HepG2 (cell line): ENCODE data around the gene SLBP. TPM values are rescaled to one million over a fixed set of nuclear protein-coding genes. Genes with fewer than 3 reads are reported as not detected.

Experiments used
- AGO2 ChIP-seq: fragments of 200-400 bp; formaldehyde crosslinking; optimal IDR thresholded peaks from 2 replicates; pipeline ENCODE3; 2017; ENCODE audit warnings: mild to moderate bottlenecking, low read depth, low read length, moderate library complexity
- GTF3A ChIP-seq: sonication (generic); formaldehyde crosslinking; conservative IDR thresholded peaks from 2 replicates; pipeline ENCODE4 v1.4.0; 2020; ENCODE audit warnings: mild to moderate bottlenecking, missing genetic modification reagents
- IRF2 ChIP-seq: IDR thresholded peaks from 2 replicates; pipeline ENCODE4 v1.6.1; 2018; ENCODE audit warnings: missing genetic modification reagents, missing compliant biosample characterization
- KLF15 ChIP-seq: sonication (generic); formaldehyde crosslinking; IDR thresholded peaks from 2 replicates; pipeline ENCODE4 v1.8.1; 2023; ENCODE audit warnings: borderline replicate concordance, mild to moderate bottlenecking, inconsistent platforms, missing genetic modification reagents, mixed read lengths
- MXD4 ChIP-seq: IDR thresholded peaks from 2 replicates; pipeline ENCODE4 v1.6.1; 2016; ENCODE audit warnings: mild to moderate bottlenecking, missing biosample characterization, missing genetic modification reagents
- PTBP1 ChIP-seq: fragments of 200-400 bp; formaldehyde crosslinking; IDR thresholded peaks from 2 replicates; pipeline ENCODE4 v1.6.1; 2018; ENCODE audit warnings: low read length, low read depth; ENCODE audit not compliant: poor library complexity, severe bottlenecking
- SAP130 ChIP-seq: IDR thresholded peaks from 2 replicates; pipeline ENCODE4 v1.6.1; 2016; ENCODE audit warnings: low read depth
- ZNF143 ChIP-seq: sonication (generic); formaldehyde crosslinking; IDR thresholded peaks from 2 replicates; pipeline ENCODE4 v1.4.0; 2020; ENCODE audit warnings: missing genetic modification reagents
- ZNF260 ChIP-seq: sonication (generic); formaldehyde crosslinking; IDR thresholded peaks from 2 replicates; pipeline ENCODE4 v1.4.0; 2020; ENCODE audit warnings: missing genetic modification reagents, low read depth, mild to moderate bottlenecking, borderline replicate concordance
- ZNF615 ChIP-seq: sonication (generic); formaldehyde crosslinking; IDR thresholded peaks from 2 replicates; pipeline ENCODE4 v1.5.0; 2020; ENCODE audit warnings: mild to moderate bottlenecking, missing genetic modification reagents, borderline replicate concordance
- ZNF746 ChIP-seq: sonication (generic); formaldehyde crosslinking; IDR thresholded peaks from 2 replicates; pipeline ENCODE4 v1.8.0; 2022; ENCODE audit warnings: mild to moderate bottlenecking, missing genetic modification reagents
- ZNF747 ChIP-seq: sonication (generic); formaldehyde crosslinking; IDR thresholded peaks from 2 replicates; pipeline ENCODE4 v1.8.1; 2023; ENCODE audit warnings: missing genetic modification reagents, mild to moderate bottlenecking, borderline replicate concordance
- ZNF782 ChIP-seq: sonication (generic); formaldehyde crosslinking; IDR thresholded peaks from 2 replicates; pipeline ENCODE4 v1.4.0; 2020; ENCODE audit warnings: missing genetic modification reagents, mild to moderate bottlenecking, borderline replicate concordance
- polyA plus RNA-seq, 8 experiments: library from polyadenylated mRNA; depleted of rRNA in 3 of 8; stranded (reverse) in 7 of 8; unstranded in 1 of 8; fragments of >200 nt; fragmentation: Illumina TruSeq in 4 of 8; extraction: Trizol in 4 of 8; gene quantifications; 2 replicates each; pipeline versions ENCODE4 v1.2.1 to v1.2.3, GENCODE V29; 2011 to 2016; ENCODE audit warnings: low read depth in 4 of 8, missing spikeins in 1 of 8, mixed read lengths in 1 of 8; ENCODE audit not compliant: insufficient read depth in 1 of 8
- total RNA-seq, 5 experiments: library from RNA; depleted of rRNA; stranded (reverse); fragments of >200 nt; fragmentation: Illumina TruSeq; extraction: Trizol; gene quantifications; 2 replicates each; pipeline ENCODE4 v1.2.3, GENCODE V29; 2016; ENCODE audit warnings: low read depth in 1 of 5
- TF ChIP-seq, protein P1 (sequence below): sonication (generic); formaldehyde crosslinking; IDR thresholded peaks from 2 replicates; pipeline ENCODE4 v1.5.0; 2020; ENCODE audit warnings: missing genetic modification reagents, mild to moderate bottlenecking, borderline replicate concordance
- TF ChIP-seq, protein P2 (sequence below): IDR thresholded peaks from 2 replicates; pipeline ENCODE4 v1.6.1; 2018; ENCODE audit warnings: missing genetic modification reagents, mild to moderate bottlenecking, missing compliant biosample characterization
- TF ChIP-seq, protein P3 (sequence below): sonication (generic); formaldehyde crosslinking; IDR thresholded peaks from 2 replicates; pipeline ENCODE4 v1.5.1; 2020; ENCODE audit warnings: mild to moderate bottlenecking, missing genetic modification reagents, borderline replicate concordance
- TF ChIP-seq, protein P4 (sequence below): sonication (generic); formaldehyde crosslinking; IDR thresholded peaks from 2 replicates; pipeline ENCODE4 v1.5.0; 2020; ENCODE audit warnings: mild to moderate bottlenecking, missing genetic modification reagents, borderline replicate concordance

The SLBP gene
- total and polyA plus RNA-seq, 2 of the 13 experiments (the other 11 are each of a cell fraction or from before 2014, with no cell fraction given): 43.9 to 104 TPM

DNA sequence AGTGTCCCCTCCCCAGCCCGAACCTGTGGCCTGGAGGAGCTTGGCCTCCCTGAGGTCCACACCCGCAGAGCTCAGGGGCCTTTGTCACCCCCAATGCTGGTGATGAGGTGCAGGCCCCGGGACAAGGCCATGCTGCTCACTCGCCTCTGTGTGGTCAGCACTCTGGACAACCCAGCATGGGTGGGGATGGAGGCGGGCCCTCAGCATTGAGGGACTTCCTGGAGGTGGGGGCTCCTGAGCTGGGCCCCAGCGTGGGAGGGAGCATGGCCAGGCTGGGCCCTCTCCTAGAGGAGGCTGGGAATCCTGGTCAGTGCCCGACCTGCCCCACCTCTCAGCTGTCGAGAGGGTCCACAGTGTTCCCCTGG lies 39.8 kb upstream of the SLBP start (continued):
- TF ChIP-seq, protein P1, sequence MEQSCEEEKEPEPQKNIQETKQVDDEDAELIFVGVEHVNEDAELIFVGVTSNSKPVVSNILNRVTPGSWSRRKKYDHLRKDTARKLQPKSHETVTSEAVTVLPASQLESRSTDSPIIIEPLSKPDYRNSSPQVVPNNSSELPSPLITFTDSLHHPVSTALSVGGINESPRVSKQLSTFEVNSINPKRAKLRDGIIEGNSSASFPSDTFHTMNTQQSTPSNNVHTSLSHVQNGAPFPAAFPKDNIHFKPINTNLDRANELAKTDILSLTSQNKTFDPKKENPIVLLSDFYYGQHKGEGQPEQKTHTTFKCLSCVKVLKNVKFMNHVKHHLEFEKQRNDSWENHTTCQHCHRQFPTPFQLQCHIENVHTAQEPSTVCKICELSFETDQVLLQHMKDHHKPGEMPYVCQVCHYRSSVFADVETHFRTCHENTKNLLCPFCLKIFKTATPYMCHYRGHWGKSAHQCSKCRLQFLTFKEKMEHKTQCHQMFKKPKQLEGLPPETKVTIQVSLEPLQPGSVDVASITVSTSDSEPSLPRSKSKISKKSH: 0 out of 2 replicates have a peak, but pooled peaks have one; percentile 9
- TF ChIP-seq ZNF260 (CRISPR knock-in tag) (0 out of 2 replicates have a peak, but pooled peaks have one; percentile 75), AGO2 (peak; percentile 56), PTBP1 (no peak), MXD4 (CRISPR knock-in tag) (no peak), SAP130 (CRISPR knock-in tag) (peak; percentile 84), GTF3A (no peak), ZNF143 (peak; percentile 70; the same call in 1 of the 2 replicates), KLF15 (CRISPR knock-in tag) (no peak), ZNF746 (peak; percentile 46; the same call in 1 of the 2 replicates), ZNF782 (CRISPR knock-in tag) (no peak), ZNF615 (CRISPR knock-in tag) (no peak), ZNF747 (no peak), IRF2 (CRISPR knock-in tag) (0 out of 2 replicates have a peak, but pooled peaks have one; percentile 18)
- TF ChIP-seq, protein P2, sequence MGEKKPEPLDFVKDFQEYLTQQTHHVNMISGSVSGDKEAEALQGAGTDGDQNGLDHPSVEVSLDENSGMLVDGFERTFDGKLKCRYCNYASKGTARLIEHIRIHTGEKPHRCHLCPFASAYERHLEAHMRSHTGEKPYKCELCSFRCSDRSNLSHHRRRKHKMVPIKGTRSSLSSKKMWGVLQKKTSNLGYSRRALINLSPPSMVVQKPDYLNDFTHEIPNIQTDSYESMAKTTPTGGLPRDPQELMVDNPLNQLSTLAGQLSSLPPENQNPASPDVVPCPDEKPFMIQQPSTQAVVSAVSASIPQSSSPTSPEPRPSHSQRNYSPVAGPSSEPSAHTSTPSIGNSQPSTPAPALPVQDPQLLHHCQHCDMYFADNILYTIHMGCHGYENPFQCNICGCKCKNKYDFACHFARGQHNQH: no peak; the same call in 1 of the 2 replicates
- TF ChIP-seq, protein P3, sequence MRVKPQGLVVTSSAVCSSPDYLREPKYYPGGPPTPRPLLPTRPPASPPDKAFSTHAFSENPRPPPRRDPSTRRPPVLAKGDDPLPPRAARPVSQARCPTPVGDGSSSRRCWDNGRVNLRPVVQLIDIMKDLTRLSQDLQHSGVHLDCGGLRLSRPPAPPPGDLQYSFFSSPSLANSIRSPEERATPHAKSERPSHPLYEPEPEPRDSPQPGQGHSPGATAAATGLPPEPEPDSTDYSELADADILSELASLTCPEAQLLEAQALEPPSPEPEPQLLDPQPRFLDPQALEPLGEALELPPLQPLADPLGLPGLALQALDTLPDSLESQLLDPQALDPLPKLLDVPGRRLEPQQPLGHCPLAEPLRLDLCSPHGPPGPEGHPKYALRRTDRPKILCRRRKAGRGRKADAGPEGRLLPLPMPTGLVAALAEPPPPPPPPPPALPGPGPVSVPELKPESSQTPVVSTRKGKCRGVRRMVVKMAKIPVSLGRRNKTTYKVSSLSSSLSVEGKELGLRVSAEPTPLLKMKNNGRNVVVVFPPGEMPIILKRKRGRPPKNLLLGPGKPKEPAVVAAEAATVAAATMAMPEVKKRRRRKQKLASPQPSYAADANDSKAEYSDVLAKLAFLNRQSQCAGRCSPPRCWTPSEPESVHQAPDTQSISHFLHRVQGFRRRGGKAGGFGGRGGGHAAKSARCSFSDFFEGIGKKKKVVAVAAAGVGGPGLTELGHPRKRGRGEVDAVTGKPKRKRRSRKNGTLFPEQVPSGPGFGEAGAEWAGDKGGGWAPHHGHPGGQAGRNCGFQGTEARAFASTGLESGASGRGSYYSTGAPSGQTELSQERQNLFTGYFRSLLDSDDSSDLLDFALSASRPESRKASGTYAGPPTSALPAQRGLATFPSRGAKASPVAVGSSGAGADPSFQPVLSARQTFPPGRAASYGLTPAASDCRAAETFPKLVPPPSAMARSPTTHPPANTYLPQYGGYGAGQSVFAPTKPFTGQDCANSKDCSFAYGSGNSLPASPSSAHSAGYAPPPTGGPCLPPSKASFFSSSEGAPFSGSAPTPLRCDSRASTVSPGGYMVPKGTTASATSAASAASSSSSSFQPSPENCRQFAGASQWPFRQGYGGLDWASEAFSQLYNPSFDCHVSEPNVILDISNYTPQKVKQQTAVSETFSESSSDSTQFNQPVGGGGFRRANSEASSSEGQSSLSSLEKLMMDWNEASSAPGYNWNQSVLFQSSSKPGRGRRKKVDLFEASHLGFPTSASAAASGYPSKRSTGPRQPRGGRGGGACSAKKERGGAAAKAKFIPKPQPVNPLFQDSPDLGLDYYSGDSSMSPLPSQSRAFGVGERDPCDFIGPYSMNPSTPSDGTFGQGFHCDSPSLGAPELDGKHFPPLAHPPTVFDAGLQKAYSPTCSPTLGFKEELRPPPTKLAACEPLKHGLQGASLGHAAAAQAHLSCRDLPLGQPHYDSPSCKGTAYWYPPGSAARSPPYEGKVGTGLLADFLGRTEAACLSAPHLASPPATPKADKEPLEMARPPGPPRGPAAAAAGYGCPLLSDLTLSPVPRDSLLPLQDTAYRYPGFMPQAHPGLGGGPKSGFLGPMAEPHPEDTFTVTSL (CRISPR knock-in tag): no peak
- TF ChIP-seq, protein P4, sequence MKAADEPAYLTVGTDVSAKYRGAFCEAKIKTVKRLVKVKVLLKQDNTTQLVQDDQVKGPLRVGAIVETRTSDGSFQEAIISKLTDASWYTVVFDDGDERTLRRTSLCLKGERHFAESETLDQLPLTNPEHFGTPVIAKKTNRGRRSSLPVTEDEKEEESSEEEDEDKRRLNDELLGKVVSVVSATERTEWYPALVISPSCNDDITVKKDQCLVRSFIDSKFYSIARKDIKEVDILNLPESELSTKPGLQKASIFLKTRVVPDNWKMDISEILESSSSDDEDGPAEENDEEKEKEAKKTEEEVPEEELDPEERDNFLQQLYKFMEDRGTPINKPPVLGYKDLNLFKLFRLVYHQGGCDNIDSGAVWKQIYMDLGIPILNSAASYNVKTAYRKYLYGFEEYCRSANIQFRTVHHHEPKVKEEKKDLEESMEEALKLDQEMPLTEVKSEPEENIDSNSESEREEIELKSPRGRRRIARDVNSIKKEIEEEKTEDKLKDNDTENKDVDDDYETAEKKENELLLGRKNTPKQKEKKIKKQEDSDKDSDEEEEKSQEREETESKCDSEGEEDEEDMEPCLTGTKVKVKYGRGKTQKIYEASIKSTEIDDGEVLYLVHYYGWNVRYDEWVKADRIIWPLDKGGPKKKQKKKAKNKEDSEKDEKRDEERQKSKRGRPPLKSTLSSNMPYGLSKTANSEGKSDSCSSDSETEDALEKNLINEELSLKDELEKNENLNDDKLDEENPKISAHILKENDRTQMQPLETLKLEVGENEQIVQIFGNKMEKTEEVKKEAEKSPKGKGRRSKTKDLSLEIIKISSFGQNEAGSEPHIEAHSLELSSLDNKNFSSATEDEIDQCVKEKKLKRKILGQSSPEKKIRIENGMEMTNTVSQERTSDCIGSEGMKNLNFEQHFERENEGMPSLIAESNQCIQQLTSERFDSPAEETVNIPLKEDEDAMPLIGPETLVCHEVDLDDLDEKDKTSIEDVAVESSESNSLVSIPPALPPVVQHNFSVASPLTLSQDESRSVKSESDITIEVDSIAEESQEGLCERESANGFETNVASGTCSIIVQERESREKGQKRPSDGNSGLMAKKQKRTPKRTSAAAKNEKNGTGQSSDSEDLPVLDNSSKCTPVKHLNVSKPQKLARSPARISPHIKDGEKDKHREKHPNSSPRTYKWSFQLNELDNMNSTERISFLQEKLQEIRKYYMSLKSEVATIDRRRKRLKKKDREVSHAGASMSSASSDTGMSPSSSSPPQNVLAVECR (CRISPR knock-in tag): peak; percentile 53; the same call in 1 of the 2 replicates
